Lung (tissue), 12 donors: ENCODE results near the gene TOGARAM1. TPM values are rescaled to one million over a fixed set of nuclear protein-coding genes. Genes with fewer than 3 reads are reported as not detected.
A peak's percentile ranks its signal among the peaks of the same experiment; 100 is the strongest.

Source experiments
- ATAC-seq: fragments of 200-7000 bp; cut with Tn5 transposase; one replicate; pipeline ENCODE4 v1.9.1; 2020; ENCODE audit warnings: moderate number of reproducible peaks; ENCODE audit not compliant: insufficient read depth, low FRiP score
- DNase-seq, 3 donors: peaks; one replicate each; pipeline ENCODE4 v3.0.0-alpha.2; 2013 to 2017
- H3K27ac ChIP-seq, 2 donors: one replicate each; pipeline ENCODE4 v1.5.1; 2013; ENCODE audit warnings: mild to moderate bottlenecking in 2 of 2, moderate library complexity in 2 of 2, control low read depth in 1 of 2, inconsistent platforms in 1 of 2, low read depth in 1 of 2, low read length in 1 of 2
- H3K27me3 ChIP-seq, 3 donors: one replicate each; pipeline ENCODE4 v1.5.1; 2013; ENCODE audit warnings: low read length in 2 of 3; ENCODE audit not compliant: control insufficient read depth in 3 of 3, insufficient read depth in 3 of 3
- H3K36me3 ChIP-seq, 4 donors: one replicate each; pipeline ENCODE4 v1.5.1; 2013; ENCODE audit warnings: low read length in 4 of 4, mild to moderate bottlenecking in 1 of 4, moderate library complexity in 1 of 4; ENCODE audit not compliant: control insufficient read depth in 4 of 4, insufficient read depth in 4 of 4
- H3K4me1 ChIP-seq, 5 donors: one replicate each; pipeline ENCODE4 v1.5.1; 2013; ENCODE audit warnings: low read length in 5 of 5, mild to moderate bottlenecking in 2 of 5, moderate library complexity in 1 of 5; ENCODE audit not compliant: control insufficient read depth in 5 of 5, insufficient read depth in 5 of 5
- H3K4me3 ChIP-seq: one replicate; pipeline ENCODE4 v1.5.1; 2013; ENCODE audit warnings: mild to moderate bottlenecking, control low read depth, moderate library complexity
- H3K9ac ChIP-seq, 2 donors: one replicate each; pipeline ENCODE4 v1.5.1; 2013; ENCODE audit warnings: low read length in 2 of 2, control low read depth in 1 of 2; ENCODE audit not compliant: insufficient read depth in 1 of 2
- H3K9me3 ChIP-seq, 4 donors: one replicate each; pipeline ENCODE4 v1.5.1; 2013; ENCODE audit warnings: low read length in 3 of 4, mild to moderate bottlenecking in 1 of 4, moderate library complexity in 1 of 4; ENCODE audit not compliant: control insufficient read depth in 4 of 4, insufficient read depth in 3 of 4
- WGBS, 2 donors: extraction: QIAGEN DNeasy Blood & Tissue Kit; methylation state at CpG; one replicate each; pipeline ENCODE4 v1.1.7; 2013; 5-methylcytosine and 5-hydroxymethylcytosine counted together
- polyA plus RNA-seq, 2 donors: library from polyadenylated mRNA; stranded (reverse); fragments of 200-250 nt; gene quantifications; one replicate each; pipeline ENCODE4 v1.2.1, GENCODE V29; 2013
- total RNA-seq, 2 donors: library from RNA; depleted of rRNA in 1 of 2; stranded (reverse); fragments of >200 nt in 1 of 2; gene quantifications; one replicate each; pipeline ENCODE4 v1.2.1, GENCODE V29; 2014 to 2021
- TF ChIP-seq, protein P1 (sequence below): IDR thresholded peaks from 2 replicates; pipeline ENCODE4 v1.5.1; 2012; ENCODE audit warnings: mild to moderate bottlenecking; ENCODE audit errors: control extremely low read depth, extremely low read depth
- donor health status: control.
- donor health status: control.
- donor health status: Bipolar disorder and iron deficiency.
- donor health status: healthy.
- donor health status: DM: yes; HTN: yes; CAD: no.

The TOGARAM1 gene
- total and polyA plus RNA-seq, 4 donors, result 4.2 to 52.0 (median 11.4) TPM

DNA sequence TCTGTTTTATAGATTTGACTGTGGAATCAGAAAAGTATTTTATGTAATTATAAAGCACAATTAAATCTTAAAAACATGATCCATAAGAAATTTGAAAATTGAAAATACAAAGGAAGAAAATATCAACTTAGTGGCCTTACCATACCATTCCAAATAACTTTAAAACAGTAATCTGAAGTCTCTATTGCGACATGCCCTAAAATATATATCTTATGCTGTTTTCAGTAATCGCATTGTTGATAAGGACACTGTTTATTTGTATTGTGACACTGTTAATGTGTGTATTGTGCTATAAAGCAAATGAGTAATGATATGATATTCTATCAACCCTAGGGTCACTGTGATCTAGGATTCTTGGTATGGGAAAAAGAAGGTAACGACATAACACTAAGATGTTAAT lies 7.2 kb upstream of the TOGARAM1 start:
- whole genome bisulfite sequencing, 2 donors, result 90 to 96% methylated on average over 3 of the region's 3 CpGs
- TF ChIP-seq, protein P1, sequence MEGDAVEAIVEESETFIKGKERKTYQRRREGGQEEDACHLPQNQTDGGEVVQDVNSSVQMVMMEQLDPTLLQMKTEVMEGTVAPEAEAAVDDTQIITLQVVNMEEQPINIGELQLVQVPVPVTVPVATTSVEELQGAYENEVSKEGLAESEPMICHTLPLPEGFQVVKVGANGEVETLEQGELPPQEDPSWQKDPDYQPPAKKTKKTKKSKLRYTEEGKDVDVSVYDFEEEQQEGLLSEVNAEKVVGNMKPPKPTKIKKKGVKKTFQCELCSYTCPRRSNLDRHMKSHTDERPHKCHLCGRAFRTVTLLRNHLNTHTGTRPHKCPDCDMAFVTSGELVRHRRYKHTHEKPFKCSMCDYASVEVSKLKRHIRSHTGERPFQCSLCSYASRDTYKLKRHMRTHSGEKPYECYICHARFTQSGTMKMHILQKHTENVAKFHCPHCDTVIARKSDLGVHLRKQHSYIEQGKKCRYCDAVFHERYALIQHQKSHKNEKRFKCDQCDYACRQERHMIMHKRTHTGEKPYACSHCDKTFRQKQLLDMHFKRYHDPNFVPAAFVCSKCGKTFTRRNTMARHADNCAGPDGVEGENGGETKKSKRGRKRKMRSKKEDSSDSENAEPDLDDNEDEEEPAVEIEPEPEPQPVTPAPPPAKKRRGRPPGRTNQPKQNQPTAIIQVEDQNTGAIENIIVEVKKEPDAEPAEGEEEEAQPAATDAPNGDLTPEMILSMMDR, result no peak
- H3K27ac ChIP-seq, result no peak overlapping the region
- no peaks in the 10 kb centered on the region for H3K9me3 ChIP-seq
- DNase-seq, result no peak
- no peak overlapping the region for H3K4me3 ChIP-seq
- H3K9ac ChIP-seq, result no peak overlapping the region
- H3K4me1 ChIP-seq, result peaks cover 0 to 6% (median under 1%) of the 10 kb centered on the region in 5 donors
- peaks cover 0 to 4% (median 0%) of the 10 kb centered on the region in 4 donors for H3K36me3 ChIP-seq
- ATAC-seq, result no peak
- H3K27me3 ChIP-seq, result no peaks in the 10 kb centered on the region

DNA sequence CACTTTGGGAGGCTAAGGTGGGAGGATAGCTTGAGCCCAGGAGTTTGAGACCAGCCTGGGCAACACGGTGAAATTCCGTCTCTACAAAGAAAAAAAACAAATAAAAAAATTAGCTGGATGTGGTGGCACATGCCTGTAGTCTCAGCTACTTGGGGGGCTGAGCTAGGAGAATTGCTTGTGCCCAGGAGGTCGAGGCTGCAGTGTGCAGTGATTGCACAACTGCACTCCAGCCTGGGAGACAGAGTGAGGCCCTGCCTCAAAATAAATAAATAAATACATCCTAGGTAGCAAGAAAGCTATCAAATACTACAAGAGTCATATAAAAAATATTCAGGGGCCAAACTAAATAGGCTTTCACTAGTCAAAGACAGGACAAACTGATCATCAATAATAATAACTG lies 6.5 kb upstream of the TOGARAM1 start:
- 66 to 69% methylated on average over 3 of the region's 3 CpGs for WGBS, 2 donors
- no peak for ATAC-seq

DNA sequence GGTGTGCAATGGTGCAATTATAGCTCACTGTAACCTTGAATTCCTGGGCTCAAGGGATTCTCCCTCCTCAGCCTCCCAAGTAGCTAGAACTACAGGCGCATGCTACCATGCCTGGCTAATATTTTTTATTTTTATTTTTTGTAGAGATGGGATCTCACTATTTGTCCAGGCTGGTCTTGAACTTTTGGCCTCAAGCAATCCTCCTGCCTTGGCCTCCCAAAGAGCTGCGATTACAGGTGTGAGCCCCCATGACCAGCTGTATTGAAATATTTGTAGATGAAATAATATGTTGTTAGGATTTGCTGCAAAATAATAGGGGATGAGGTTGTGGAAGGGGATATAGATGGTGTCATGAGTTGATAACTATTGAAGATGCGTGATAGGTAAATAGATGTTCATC lies 5.1 kb upstream of the TOGARAM1 start:
- Histone ChIP-seq H3K27ac (no peak overlapping the region), H3K4me3 (no peak overlapping the region), H3K9ac (no peak overlapping the region), H3K27me3 (no peaks in the 10 kb centered on the region), H3K4me1 (peaks cover 0 to 14% (median 6%) of the 10 kb centered on the region in 5 donors), H3K36me3 (peaks cover 0 to 4% (median 0%) of the 10 kb centered on the region in 4 donors), H3K9me3 (no peaks in the 10 kb centered on the region)
- DNase-seq (no peak), ATAC-seq (no peak)
- 98% methylated on average over 3 of the region's 3 CpGs for WGBS, 2 donors
- TF ChIP-seq, protein P1, result no peak

More for the DNA sequence above, 6.5 kb upstream of the TOGARAM1 start:
- Histone ChIP-seq H3K27me3 (no peaks in the 10 kb centered on the region), H3K36me3 (peaks cover 0 to 4% (median 0%) of the 10 kb centered on the region in 4 donors), H3K9ac (no peak overlapping the region), H3K4me1 (peaks cover 0 to 13% (median 6%) of the 10 kb centered on the region in 5 donors), H3K27ac (no peak overlapping the region), H3K4me3 (no peak overlapping the region), H3K9me3 (no peaks in the 10 kb centered on the region)
- TF ChIP-seq, protein P1, result no peak
- no peak for DNase-seq

DNA sequence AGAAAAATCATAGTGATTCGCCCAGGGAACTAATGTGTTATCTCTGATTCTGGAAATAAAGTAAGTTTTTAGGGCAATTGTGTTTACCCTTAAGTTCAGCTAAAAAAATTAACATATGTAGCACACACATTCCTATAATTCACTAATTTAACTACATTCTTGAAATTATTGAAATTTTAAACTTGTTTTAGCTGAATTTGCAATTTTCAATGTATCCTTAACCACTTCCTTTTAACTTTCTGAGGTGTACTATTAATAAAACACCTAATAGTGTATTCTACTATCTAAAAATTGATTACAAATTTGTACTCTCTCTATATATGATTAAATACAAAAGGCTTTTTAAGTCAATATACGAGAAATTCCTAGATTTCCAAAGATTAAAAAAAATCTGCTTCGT lies 2.5 kb upstream of the TOGARAM1 start:
- Histone ChIP-seq H3K36me3 (peaks cover 0 to 9% (median 0%) of the 10 kb centered on the region in 4 donors), H3K4me1 (peaks cover 4 to 28% (median 6%) of the 10 kb centered on the region in 5 donors), H3K4me3 (no peak overlapping the region), H3K27me3 (no peaks in the 10 kb centered on the region), H3K27ac (no peak overlapping the region), H3K9ac (peak overlapping the region in 1 of 2 donors; percentile 87), H3K9me3 (no peaks in the 10 kb centered on the region)
- TF ChIP-seq, protein P1, result no peak
- ATAC-seq, result no peak
- DNase-seq, result no peak
- WGBS, 2 donors, result 85 to 90% methylated on average over 3 of the region's 3 CpGs
